ENCODE measurements around the gene RTKN.
A peak's percentile ranks its signal among the peaks of the same experiment; 100 is the strongest.
"Not testable (repeated sequence)": the region's sequence is repeated elsewhere in the genome, so short reads cannot be mapped to it uniquely, and the experiment has no call there.

The RTKN gene

DNA sequence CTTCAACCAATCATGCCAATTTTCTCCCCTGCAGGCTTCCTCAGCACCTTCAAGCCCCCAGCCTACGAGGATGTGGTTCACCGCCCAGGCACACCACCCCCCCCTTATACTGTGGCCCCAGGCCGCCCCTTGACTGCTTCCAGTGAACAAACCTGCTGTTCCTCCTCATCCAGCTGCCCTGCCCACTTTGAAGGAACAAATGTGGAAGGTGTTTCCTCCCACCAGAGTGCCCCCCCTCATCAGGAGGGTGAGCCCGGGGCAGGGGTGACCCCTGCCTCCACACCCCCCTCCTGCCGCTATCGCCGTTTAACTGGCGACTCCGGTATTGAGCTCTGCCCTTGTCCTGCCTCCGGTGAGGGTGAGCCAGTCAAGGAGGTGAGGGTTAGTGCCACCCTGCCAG, 18.4 kb upstream of the RTKN start:
- not testable (repeated sequence) for FAIRE-seq

DNA sequence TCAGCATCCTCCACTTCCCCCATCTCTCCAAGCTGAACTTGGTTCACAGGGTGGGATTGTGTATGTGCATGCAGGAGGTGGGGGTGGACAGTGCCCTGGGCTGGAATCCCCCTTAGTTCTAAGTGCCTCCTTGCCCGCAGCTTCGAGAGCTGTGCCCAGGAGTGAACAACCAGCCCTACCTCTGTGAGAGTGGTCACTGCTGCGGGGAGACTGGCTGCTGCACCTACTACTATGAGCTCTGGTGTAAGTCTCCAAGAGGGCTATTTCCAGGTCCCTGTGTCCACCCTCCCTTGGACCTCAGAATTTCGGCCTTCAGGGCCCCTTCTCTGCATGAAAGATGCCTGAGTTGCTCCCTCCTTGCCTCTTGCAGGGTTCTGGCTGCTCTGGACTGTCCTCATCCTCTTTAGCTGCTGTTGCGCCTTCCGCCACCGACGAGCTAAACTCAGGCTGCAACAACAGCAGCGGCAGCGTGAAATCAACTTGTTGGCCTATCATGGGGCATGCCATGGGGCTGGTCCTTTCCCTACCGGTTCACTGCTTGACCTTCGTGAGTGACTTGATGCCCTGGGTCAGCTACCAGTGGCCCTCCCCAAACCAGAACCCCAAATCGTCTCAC, 17.9 kb upstream of the RTKN start:
- FAIRE-seq, result not testable (repeated sequence)

DNA sequence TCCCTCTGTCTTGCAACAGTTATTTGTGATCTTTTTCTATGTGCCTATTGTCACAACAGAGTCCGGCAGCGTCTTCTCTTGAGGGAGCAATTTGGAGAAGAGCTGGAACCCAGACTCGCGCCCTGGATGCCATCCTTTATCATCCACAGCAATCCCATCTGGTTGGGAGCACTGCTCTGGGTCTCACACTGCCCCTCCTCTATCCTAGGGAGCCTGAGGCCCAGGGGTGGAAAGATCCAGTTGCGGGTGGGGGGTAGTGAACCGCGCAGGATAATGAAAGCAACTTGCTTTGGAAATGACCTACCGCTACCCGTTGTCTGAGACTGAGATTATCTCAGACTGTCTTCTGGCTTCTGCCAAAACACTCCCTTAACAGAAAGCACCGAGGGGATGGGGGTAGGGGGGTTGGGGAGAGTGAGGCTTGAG, 17.2 kb upstream of the RTKN start:
- FAIRE-seq, result no peak

DNA sequence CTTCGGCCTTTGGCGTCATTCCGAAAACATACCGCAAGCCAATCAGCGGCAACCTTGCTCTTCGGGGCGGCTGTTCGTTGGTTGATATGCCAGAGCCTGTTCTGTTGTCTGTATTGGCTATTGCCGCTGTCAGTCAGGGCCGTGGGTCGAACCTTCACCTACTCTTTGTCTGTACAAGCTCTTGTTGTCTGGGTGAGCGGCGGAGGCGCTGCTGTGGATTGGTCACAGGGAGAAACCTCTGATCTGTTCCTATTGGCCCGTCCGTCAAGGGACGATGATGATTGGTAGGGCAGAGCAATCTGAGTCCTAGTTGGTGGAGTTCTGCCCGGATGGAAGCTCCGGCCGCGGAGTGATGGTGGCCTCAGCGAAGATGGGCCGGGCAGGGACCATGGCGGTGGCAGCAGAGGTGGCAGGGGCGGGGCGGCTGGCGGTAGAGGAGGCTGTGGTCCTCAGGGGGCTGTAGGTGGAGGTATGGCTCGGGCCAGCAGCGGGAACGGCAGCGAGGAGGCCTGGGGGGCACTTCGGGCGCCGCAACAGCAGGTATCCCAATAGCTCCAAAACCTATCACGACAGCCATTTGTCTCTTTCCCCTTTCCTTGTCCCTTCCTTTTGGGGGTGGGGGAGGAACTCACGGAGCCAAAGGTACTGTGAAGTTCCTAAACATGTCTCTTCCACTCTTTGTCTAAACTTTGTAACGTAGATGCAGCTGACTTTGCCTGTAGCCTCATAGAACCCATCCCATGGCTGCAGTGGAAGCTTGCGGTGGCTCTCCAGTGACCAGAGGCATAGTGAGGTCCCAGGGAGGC, 16.6 kb upstream of the RTKN start, which contains the start of gene WBP1:
WBP1 (plus strand) TSS at position 307 of the 806 bp plus-strand sequence; CDS start at position 472, 165 bp downstream.
- peak; percentile 99 for FAIRE-seq

DNA sequence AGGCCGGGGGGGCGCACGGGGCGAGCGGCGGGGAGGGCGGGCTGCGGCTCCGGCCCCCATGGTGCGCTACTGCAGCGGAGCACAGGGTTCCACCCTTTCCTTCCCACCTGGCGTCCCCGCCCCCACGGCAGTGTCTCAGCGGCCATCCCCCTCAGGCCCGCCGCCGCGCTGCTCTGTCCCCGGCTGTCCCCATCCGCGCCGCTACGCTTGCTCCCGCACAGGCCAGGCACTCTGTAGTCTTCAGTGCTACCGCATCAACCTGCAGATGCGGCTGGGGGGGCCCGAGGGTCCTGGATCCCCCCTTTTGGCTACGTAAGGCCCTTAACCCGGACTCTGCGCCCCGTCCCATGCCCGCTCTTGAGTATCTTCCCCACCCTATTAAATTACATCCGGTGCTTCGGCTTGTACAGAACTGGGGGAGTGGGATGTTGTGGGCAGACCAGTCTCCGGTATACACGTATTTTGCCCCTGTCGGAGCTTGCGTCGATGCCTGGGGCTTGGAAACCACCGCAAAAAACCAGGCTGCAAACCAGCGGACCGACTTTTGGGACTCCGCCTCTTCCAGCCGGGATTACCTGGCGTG, 15.9 kb upstream of the RTKN start:
- no peak for FAIRE-seq

DNA sequence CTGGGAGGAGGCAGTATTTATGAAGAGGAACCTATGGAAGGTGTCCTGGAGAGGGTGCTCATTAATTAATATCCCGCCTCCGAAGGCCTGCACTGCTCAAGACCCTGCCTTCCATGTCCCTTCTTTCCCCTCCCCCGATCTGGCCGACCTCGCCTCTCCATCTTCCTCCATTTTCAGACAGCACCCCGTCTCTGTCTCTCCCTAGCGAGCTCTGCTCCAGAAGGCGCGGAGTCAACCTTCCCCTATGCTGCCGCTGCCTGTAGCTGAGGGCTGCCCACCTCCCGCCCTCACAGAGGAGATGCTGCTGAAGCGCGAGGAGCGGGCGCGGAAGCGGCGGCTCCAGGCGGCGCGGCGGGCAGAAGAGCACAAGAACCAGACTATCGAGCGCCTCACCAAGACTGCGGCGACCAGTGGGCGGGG, 15.4 kb upstream of the RTKN start:
- FAIRE-seq, result no peak

DNA sequence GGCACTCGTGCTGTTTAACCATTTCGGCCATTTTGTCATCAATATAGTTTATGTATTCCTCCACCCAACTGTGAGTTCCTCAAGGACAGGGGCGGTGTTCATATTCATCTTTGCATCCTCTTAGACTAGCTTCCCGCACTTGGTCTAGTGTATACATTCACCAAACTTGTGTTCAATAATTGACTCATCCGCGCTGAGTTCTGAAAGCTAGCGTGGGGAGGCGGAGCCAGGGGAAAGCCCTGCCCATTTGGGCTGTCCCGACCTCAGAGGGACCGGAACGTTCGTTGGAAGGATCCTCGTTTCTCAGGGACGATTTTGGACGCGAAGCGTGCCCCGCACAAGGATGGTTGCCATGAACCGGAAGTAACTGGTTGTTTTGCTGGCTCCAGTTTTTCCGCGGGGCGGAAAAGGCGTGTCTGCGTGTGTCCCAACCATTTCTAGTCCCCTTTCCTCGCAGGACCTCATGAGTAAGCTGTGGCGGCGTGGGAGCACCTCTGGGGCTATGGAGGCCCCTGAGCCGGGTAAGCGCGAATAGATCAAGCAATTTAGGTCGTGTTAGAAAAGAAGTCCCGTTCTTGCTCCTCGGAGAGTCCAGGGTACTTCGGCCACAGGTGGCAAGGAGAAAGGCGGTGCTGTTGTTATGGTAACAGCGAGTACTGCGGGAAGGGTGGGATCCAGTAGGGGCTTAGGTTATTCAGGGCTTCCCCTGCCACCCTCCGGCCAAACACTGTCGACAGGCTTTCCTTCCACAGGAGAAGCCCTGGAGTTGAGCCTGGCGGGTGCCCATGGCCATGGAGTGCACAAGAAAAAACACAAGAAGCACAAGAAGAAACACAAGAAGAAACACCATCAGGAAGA, 13.1 kb upstream of the RTKN start, which contains the start of gene INO80B:
INO80B (plus strand) TSS at position 434 of the 858 bp plus-strand sequence; CDS start at position 464, 30 bp downstream.
- peak; percentile 92 for FAIRE-seq

DNA sequence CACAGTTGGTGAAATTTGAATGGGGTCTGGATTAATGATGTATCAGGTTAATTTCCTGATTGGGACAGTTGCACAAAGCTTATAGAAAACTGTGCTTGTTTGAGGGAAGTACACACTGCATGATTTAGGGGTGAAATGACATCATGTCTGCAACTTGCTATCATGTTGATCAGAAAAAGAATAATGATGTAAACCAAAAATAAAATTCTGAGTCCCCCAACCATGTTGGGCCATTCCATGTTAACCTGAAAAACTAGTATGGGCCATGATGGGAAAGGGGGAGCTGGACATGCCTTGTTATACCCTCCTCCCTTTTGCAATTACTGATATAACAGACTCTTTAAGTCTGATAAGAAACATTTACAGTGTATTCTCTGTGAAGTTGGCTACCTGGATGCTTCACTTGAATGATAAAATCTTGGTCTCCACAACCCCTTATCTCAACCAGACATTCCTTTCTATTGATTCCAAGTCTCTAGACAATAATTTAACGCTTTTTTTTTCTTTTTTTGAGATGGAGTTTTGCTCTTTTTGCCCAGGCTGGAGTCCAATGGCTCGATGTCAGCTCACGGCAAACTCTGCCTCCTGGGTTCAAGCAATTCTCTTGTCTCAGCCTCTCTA, 8.9 kb upstream of the RTKN start:
- no peak for FAIRE-seq

DNA sequence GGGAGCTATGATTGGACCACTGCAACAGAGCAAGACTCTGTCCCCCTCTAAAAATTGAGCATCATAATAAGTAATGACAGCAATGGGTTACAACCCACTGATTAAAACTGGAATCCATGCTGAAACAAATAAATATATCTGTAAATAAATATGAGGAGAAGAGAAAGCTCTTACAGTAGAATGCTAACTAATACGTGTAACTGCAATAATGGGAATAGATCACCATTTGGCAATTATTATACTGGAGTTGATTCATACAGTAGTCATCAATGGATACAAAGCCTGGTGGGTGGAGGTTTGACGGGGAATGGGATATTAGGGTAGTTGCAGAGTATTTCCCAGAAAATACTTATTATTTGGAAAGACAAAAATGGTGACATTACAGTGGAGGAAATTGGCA, 7.0 kb upstream of the RTKN start:
- no peak for FAIRE-seq

DNA sequence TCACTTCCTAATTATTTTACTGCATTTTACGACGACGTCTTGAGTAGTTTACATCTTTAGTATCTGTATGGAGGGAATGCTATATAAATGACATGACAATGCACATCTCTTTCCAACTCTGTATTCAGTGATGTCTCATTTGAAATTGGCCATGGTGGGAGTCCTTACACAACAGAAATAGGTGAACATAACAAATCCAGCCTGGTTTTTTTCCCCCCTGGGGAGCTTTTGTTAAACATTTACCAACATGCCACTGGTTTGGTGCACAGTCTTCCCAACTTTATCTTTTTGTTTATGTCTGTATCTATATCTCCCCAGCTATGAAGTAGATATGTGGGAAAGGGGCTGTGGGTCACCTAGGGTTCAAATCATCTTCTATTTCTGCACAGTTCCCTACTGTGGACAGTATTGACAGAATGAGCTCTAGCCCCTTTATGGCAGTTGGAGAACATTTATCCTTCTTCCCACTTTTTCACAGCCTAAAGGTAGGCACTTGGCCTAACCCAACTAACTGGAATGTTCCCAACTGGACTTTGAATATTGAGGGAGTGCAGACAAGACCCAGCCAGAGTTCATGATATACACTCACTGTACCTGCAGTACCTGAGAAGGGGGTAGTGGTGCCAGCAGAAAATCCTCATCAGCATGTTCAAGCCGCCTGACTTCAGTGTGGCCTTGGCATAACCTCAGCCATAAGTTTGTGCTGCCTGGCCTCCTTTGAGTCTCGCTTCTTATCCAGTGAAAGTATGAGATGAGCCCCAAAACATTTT, 5.7 kb upstream of the RTKN start:
- no peak for FAIRE-seq

DNA sequence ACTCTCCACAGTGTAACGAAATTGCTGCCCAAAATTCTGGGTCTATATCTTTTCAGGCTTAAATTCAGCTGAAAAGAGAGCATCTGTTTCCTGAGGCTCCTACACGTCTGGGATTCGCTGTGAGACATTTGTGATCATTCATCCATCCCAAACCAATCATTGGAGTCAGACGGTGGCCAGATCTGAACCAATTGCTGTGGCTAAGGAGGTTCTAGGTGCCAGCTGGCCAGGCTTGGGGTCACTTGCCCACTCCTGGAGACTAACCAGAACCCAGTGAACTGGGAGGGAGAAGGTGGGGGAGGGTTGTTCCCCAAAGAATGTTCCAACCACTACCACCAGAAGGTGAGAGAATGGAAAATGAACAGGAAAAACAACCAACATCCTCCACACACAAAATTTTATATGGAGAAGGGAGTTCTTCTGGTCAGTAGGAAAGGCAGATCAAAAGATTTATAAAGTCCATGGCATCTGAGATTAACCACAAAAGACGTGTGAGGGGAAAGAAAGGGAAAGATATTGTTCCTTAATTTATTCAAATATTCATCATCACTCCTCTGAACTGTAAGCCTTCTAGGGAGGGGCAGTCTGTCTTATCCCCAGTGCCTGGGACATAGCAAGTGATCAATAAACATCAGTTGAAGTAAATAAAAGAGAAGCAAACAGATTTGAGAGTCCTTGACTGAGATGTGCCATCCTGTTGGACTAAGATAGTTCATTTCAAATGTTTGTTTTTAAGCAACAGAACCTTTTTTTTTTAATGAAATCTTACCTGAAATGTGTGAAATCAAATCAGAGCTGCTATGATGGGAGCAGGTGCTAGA, 3.0 kb upstream of the RTKN start:
- FAIRE-seq, result no peak

DNA sequence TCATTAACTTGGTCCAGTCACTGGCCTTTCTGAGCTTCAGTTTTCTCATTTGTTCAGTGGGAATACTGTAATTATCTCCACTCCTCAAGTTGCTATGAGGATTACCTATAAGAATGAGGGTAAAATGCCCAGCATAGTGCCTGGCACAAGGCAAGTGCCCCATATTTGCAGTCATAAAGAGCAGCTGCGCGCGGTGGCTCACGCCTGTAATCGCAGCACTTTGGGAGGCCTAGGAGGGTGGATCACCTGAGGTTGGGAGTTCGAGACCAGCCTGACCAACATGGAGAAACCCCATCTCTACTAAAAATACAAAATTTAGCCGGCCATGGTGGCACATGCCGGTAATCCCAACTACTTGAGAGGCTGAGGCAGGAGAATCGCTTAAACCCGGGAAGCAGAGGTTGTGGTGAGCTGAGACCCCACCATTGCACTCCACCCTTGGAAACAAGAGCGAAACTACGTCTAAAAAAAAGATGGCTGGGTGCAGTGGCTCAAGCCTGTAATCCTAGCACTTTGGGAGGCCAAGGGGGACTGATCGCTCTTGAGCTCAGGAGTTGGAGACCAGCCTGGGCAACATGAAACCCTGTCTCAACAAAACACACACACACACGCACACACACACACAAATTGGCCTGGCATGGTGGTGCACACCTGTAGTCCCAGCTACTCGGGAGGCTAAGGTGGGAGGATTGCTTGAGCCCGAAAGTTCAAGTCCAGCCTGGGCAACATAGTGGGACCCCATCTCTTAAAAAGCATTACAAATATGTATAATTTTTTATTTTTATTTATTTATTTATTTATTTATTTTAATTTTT, 953 bp upstream of the RTKN start:
- FAIRE-seq, result not testable (repeated sequence)

DNA sequence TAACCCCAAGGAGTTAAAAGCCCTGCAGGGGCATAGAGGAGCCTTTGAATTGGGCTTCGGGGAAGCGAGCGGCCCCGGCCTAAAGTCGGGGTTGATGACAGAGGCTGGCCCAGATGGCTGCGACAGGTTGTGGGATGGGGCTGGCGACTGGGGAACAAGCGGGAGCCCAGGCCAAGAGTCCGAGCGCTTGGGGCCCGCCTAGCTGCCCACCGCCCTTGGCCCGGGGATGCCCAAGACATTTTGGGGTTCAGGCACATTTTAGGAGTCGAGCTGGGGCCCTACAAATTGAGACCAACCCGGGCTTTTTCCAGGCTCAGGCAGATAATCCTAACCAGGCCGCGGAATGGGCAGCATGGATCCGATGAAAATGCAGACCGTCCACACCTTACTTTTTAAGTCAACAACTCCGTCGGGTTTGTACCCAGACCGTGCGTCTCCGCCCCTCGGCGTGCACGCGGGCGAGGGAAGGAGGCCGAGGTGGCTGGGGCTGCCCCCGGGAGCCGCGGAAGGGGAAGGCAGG, 507 bp downstream of the RTKN start:
- no peak for FAIRE-seq

DNA sequence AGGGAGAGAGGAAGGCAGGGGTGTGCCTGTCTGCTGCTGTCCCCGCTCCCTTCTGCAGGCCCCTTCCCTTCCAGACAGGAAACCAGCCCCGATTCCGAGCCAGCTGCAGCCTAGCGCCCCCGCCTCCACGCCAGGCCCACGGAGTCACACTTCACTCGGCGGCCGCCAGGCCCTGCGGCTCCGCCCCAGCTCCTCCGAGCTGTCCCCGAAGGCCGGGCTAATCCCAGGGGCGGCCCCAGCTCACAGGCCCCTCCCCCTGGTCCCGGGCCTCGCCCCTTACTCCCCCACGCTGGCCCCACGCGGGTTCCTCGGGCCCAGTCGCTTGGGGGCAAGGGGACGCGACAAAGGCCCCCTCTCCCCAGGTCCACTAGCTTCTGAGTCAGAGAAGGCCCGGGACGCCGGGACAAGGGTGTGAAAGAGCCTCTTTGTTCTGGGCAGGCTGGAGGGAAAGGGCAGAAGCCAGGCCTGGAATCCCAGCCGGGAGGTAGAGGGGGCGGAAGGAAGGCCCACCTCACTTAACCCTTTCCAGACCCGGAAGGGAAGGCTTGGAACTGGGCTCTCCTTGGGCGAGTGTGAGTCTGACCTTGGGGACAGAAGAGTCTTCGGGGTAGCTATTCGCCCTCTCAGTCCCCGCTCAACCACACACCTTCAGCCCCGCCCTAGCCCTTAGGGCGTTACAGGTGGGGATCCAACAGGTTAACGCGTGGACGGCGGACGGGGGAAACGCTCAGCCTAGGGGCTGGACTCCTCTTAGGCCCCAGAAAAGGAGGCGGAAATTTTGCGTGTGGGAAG, 1.2 kb downstream of the RTKN start:
- FAIRE-seq, result no peak

DNA sequence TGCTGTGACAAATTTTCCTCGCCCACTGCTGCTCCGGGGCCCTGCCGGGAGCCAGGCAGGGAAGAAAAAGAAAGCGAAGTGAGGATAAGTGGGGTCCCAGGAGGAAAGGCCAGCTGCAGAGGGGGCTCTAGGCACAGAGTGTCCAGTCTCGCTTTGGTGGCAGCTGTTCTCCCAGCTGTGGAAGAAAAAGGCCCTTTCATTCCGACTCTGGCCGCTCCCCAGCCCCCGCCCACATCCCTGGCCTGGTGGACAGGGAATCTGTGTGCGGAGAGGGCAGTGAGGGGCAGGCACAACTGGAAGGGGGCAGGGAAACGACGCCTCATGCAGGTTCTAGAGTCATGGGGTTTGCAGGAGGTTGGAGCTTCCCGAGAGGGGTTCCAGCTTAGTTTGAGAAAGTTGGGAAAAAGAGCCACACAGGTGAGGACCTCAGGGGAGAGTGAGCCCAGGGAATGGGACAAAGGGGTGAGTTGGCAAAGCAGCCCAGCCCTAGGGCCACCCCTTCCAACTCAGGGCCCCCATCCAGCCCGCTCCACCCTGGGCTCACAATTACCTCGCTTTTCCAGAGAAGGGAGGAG, 1.8 kb downstream of the RTKN start:
- no peak for FAIRE-seq

DNA sequence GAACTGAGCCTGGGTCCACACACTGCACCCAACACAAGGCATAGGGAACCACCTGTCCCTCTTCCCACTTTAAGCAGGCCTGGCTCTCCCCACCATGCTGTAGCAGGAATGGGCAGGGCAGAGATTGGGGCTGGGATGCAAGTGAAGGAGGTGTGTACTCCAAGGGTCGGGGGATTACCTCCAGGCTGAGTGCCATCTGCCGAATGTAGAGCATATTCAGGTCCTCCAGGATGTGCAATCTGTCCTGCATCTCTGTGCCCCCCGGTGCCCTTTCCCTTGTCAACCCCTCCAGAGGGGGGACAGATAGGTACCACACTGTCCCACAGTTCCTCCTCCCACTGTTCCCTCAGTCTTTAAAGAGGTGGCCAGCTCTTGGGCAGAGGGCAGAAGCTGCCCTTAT, 2.4 kb downstream of the RTKN start:
- no peak for FAIRE-seq

DNA sequence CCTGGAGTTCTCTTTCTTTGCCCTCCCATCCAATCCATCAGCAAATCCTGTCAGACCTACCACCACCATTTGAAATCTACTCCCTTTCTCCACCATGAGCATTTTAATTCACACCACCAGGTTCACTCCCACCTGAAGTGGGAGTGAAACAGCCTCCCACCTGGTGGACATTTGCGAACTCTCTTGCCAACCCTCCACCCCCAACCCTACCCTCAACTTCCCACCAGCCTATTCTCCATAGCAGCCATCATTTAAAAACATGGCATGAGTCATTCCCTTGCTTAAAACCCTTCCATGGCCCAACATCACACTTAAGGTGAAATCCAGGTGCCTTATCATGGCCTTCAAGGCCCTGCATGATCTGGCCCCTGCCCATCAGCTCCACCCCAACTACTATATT, 3.5 kb downstream of the RTKN start:
- no peak for FAIRE-seq
